Muscle of leg (tissue), 11 donors: ENCODE results near the gene MAGEA2B. TPM values are rescaled to one million over a fixed set of nuclear protein-coding genes. Genes with fewer than 3 reads are reported as not detected.
"Not testable (repeated sequence)": the region's sequence is repeated elsewhere in the genome, so short reads cannot be mapped to it uniquely, and the experiment has no call there.

ENCODE experiments used
- DNase-seq: peaks from one replicate; pipeline ENCODE4 v3.0.0; 2013
- H3K27ac ChIP-seq: one replicate; pipeline ENCODE4 v1.5.1; 2013; ENCODE audit warnings: mild to moderate bottlenecking, low read length, control low read depth
- H3K27me3 ChIP-seq: one replicate; pipeline ENCODE4 v1.6.1; 2013; ENCODE audit warnings: low read length; ENCODE audit not compliant: control insufficient read depth, insufficient read depth
- H3K36me3 ChIP-seq: one replicate; pipeline ENCODE4 v1.6.1; 2013; ENCODE audit warnings: low read length; ENCODE audit not compliant: control insufficient read depth, insufficient read depth
- H3K4me1 ChIP-seq: one replicate; pipeline ENCODE4 v1.6.1; 2013; ENCODE audit warnings: low read length; ENCODE audit not compliant: control insufficient read depth, insufficient read depth
- H3K4me3 ChIP-seq: one replicate; pipeline ENCODE4 v1.5.1; 2013; ENCODE audit warnings: low read length, control low read depth
- H3K9me3 ChIP-seq: replicated peaks from 2 replicates; pipeline ENCODE4 v1.6.1; 2013; ENCODE audit warnings: low read depth, low read length; ENCODE audit not compliant: control insufficient read depth
- WGBS: methylation state at CpG from one replicate; pipeline ENCODE4 v1.1.5; 2013; ENCODE audit warnings: missing lambda C conversion rate; ENCODE audit not compliant: insufficient coverage; 5-methylcytosine and 5-hydroxymethylcytosine counted together
- polyA plus RNA-seq, 8 donors: library from polyadenylated mRNA; unstranded; fragments of 120-200 nt; gene quantifications; one replicate each; pipeline versions ENCODE4 v1.2.1 to v1.2.3, GENCODE V29; 2013; ENCODE audit warnings: inconsistent platforms in 1 of 8, low replicate concordance in 1 of 8; ENCODE audit not compliant: insufficient read length in 8 of 8, insufficient read depth in 1 of 8
- total RNA-seq: library from RNA; stranded (reverse); fragments of 120-200 nt; gene quantifications from one replicate; pipeline ENCODE4 v1.2.4, GENCODE V29; 2013

Gene MAGEA2B
- total and polyA plus RNA-seq, 9 donors = not detected

DNA sequence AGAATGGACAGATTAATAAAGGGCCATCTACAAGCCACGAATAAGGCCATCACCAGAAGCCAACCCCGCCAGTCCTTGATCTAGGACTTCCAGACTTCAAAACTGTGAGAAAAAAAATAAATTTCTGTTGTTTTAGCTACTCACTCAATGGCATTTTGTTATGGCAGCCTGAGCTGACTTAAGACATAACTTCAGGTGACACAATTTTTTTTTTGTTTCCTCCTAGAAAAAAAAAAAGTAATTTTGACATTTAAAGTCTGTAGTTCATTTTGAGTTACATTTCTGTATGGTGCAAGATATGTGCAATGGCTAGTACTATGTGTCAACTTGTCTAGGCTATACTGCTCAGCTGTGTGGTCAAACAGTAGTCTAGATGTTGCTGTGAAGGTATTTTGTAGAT lies 44.5 kb downstream of the MAGEA2B start, which contains the start of gene CSAG3:
CSAG3 (plus strand) TSS at position 301 of the 400 bp plus-strand sequence.
- WGBS = no CpG with 5 or more reads among the region's 2 CpGs

DNA sequence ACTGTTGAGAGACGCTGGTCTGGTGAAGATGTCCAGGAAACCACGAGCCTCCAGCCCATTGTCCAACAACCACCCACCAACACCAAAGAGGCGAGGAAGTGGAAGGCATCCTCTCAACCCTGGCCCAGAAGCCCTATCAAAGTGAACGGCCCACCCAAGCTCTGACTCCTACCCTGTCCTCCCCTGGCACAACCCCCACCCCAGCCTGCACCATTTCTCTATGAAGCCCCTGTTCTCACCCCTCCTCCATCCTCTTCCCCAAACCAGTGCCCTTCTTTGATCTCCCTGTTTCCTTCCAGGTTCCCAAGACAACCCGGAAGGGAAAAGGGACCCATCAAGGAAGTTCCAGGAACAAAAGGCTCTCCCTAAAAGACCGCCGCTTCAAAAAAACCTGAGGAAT lies 45.1 kb downstream of the MAGEA2B start:
- not testable (repeated sequence) for H3K27me3 ChIP-seq, H3K27ac ChIP-seq, H3K4me1 ChIP-seq, H3K36me3 ChIP-seq, DNase-seq, H3K4me3 ChIP-seq, H3K9me3 ChIP-seq
- WGBS = no CpG with 5 or more reads among the region's 7 CpGs

More for the DNA sequence above, 44.5 kb downstream of the MAGEA2B start, which contains the start of gene CSAG3:
- H3K4me3 ChIP-seq, DNase-seq, H3K4me1 ChIP-seq, H3K27ac ChIP-seq, H3K36me3 ChIP-seq, H3K9me3 ChIP-seq, H3K27me3 ChIP-seq: not testable (repeated sequence)

GRCh38 chrX:152761582-152761981 lies 47.2 kb downstream of the MAGEA2B start:
- H3K4me1 ChIP-seq, DNase-seq, H3K4me3 ChIP-seq, H3K9me3 ChIP-seq, H3K36me3 ChIP-seq, H3K27me3 ChIP-seq, H3K27ac ChIP-seq: not testable (repeated sequence)
- WGBS = no CpG with 5 or more reads among the region's 7 CpGs

- not testable (repeated sequence) for H3K9me3 ChIP-seq, H3K4me3 ChIP-seq, DNase-seq, H3K36me3 ChIP-seq, H3K27me3 ChIP-seq, H3K4me1 ChIP-seq, H3K27ac ChIP-seq
- 83% methylated on average over 1 of the region's 9 CpGs for WGBS
These were observed 52.1 kb downstream of the MAGEA2B start for GRCh38 chrX:152766562-152766961.

Other genes starting within 250 kb of the MAGEA2B start
- 1.2 TPM for gene GABRQ, start 76.7 kb upstream of the MAGEA2B start, total RNA-seq
- 1 to 10 TPM; 1.1 to 2.5 (median 1.9) TPM for gene GABRQ, start 76.7 kb upstream of the MAGEA2B start, polyA plus RNA-seq
- not detected for gene MAGEA3, start 15.8 kb upstream of the MAGEA2B start, total RNA-seq
- gene MAGEA3, start 15.8 kb upstream of the MAGEA2B start, polyA plus RNA-seq = not detected
- gene CSAG2, start 5.4 kb upstream of the MAGEA2B start, total RNA-seq = not detected
- not detected for gene CSAG2, start 5.4 kb upstream of the MAGEA2B start, polyA plus RNA-seq
- not detected for gene CSAG1, start 19.1 kb downstream of the MAGEA2B start, total RNA-seq
- not detected for gene CSAG1, start 19.1 kb downstream of the MAGEA2B start, polyA plus RNA-seq
- not detected for gene MAGEA12, start 19.1 kb downstream of the MAGEA2B start, total RNA-seq
- not detected for gene MAGEA12, start 19.1 kb downstream of the MAGEA2B start, polyA plus RNA-seq
- not detected for gene MAGEA2, start 39.2 kb downstream of the MAGEA2B start, total RNA-seq
- gene MAGEA2, start 39.2 kb downstream of the MAGEA2B start, polyA plus RNA-seq = not detected
- gene CSAG3, start 44.6 kb downstream of the MAGEA2B start, total RNA-seq = not detected
- not detected for gene CSAG3, start 44.6 kb downstream of the MAGEA2B start, polyA plus RNA-seq
- not detected for gene MAGEA6, start 55.1 kb downstream of the MAGEA2B start, total RNA-seq
- gene MAGEA6, start 55.1 kb downstream of the MAGEA2B start, polyA plus RNA-seq = under 1 TPM in 2 of 8 donors, not detected in 6; 0.06 to 0.10 TPM
- 35.5 TPM for gene CETN2, start 116.1 kb downstream of the MAGEA2B start, total RNA-seq
- 10 to 100 TPM; 31.3 to 40.2 (median 33.0) TPM for gene CETN2, start 116.1 kb downstream of the MAGEA2B start, polyA plus RNA-seq
- gene NSDHL, start 116.4 kb downstream of the MAGEA2B start, total RNA-seq = 6.8 TPM
- gene NSDHL, start 116.4 kb downstream of the MAGEA2B start, polyA plus RNA-seq = 10 to 100 TPM; 11.7 to 18.1 (median 13.6) TPM
- gene ZNF185, start 183.4 kb downstream of the MAGEA2B start, total RNA-seq = 18.3 TPM
- 10 to 100 TPM in 7 of 8 donors, 1 to 10 TPM in 1; 8.1 to 98.7 (median 17.4) TPM for gene ZNF185, start 183.4 kb downstream of the MAGEA2B start, polyA plus RNA-seq